WTC11 (cell line): ENCODE measurements around the gene ATP11A. TPM values are rescaled to one million over a fixed set of nuclear protein-coding genes. Genes with fewer than 3 reads are reported as not detected.
A peak's percentile ranks its signal among the peaks of the same experiment; 100 is the strongest.

Experiments
- ATAC-seq: fragments of 200-7000 bp; cut with Tn5 transposase; 2 replicates; pipeline ENCODE4 v1.10.0; 2021; ENCODE audit warnings: mild to moderate bottlenecking, moderate library complexity
- Bru-seq: library from RNA; stranded (reverse); fragments of 400-500 nt; gene quantifications from one replicate; lab custom pipeline; 2021; lab: Mats Ljungman, UMichigan
- CTCF ChIA-PET: fragments of 300-600 bp; sonication (Branson Sonifier 250); formaldehyde crosslinking; loops from one replicate; lab custom pipeline; 2021; ENCODE audit warnings: antibody characterized with exemption; lab: Charles Lee
- POLR2A ChIA-PET: fragments of 350-600 bp; sonication (Branson Sonifier 250); formaldehyde crosslinking; loops from one replicate; lab custom pipeline; 2021; ENCODE audit warnings: antibody characterized with exemption; lab: Charles Lee
- DNase-seq: peaks from one replicate; pipeline ENCODE4 v3.0.0; 2021; ENCODE audit warnings: low spot score
- H3K27ac Mint-ChIP-seq: 2 replicates; pipeline ENCODE4 v1.8.0; 2021; ENCODE audit warnings: mixed read lengths
- H3K27me3 Mint-ChIP-seq: 2 replicates; pipeline ENCODE4 v1.8.0; 2021; ENCODE audit warnings: low read depth, mild to moderate bottlenecking, moderate library complexity, mixed read lengths
- H3K36me3 Mint-ChIP-seq: 2 replicates; pipeline ENCODE4 v1.8.0; 2021; ENCODE audit warnings: mixed read lengths
- H3K4me1 Mint-ChIP-seq: 2 replicates; pipeline ENCODE4 v1.8.0; 2022; ENCODE audit warnings: mixed read lengths
- H3K4me3 Mint-ChIP-seq: 2 replicates; pipeline ENCODE4 v1.8.0; 2021; ENCODE audit warnings: mild to moderate bottlenecking, moderate library complexity, mixed read lengths
- H3K9me3 Mint-ChIP-seq: 2 replicates; pipeline ENCODE4 v1.8.0; 2021; ENCODE audit warnings: mixed read lengths
- ATF6 ChIP-seq: sonication (generic); formaldehyde crosslinking; IDR thresholded peaks from 2 replicates; pipeline ENCODE4 v1.8.1; 2023; ENCODE audit warnings: mild to moderate bottlenecking, missing genetic modification reagents
- CREM ChIP-seq: sonication (generic); formaldehyde crosslinking; IDR thresholded peaks from 2 replicates; pipeline ENCODE4 v1.8.1; 2022; ENCODE audit warnings: mild to moderate bottlenecking, missing genetic modification reagents, moderate library complexity
- ETV6 ChIP-seq: sonication (generic); formaldehyde crosslinking; IDR thresholded peaks from 2 replicates; pipeline ENCODE4 v1.8.1; 2022; ENCODE audit warnings: mild to moderate bottlenecking, missing genetic modification reagents
- GABPB1 ChIP-seq: sonication (generic); formaldehyde crosslinking; IDR thresholded peaks from 2 replicates; pipeline ENCODE4 v1.8.1; 2023; ENCODE audit warnings: mild to moderate bottlenecking, missing genetic modification reagents
- GRHL2 ChIP-seq: fragments of 250-450 bp; sonication (Bioruptor Pico); IDR thresholded peaks from 2 replicates; pipeline ENCODE4 v1.8.0; 2022; ENCODE audit warnings: mild to moderate bottlenecking, moderate library complexity; ENCODE audit not compliant: insufficient replicate concordance, severe bottlenecking
- GTF2I ChIP-seq: fragments of 250-450 bp; sonication (Bioruptor Pico); conservative IDR thresholded peaks from 2 replicates; pipeline ENCODE4 v1.4.0; 2021; ENCODE audit warnings: mild to moderate bottlenecking
- JAZF1 ChIP-seq: fragments of 250-450 bp; sonication (Bioruptor Pico); IDR thresholded peaks from 2 replicates; pipeline ENCODE4 v1.9.0; 2021; ENCODE audit warnings: moderate library complexity, mild to moderate bottlenecking, inconsistent platforms
- JUN ChIP-seq: sonication (generic); formaldehyde crosslinking; IDR thresholded peaks from 2 replicates; pipeline ENCODE4 v1.8.0; 2023; ENCODE audit warnings: mild to moderate bottlenecking, missing genetic modification reagents
- KAT7 ChIP-seq: sonication (generic); formaldehyde crosslinking; IDR thresholded peaks from 2 replicates; pipeline ENCODE4 v1.8.1; 2023; ENCODE audit warnings: missing genetic modification reagents, mild to moderate bottlenecking, borderline replicate concordance
- MLX ChIP-seq: sonication (generic); formaldehyde crosslinking; IDR thresholded peaks from 2 replicates; pipeline ENCODE4 v1.8.1; 2023; ENCODE audit warnings: mild to moderate bottlenecking, missing genetic modification reagents, moderate library complexity
- NFATC4 ChIP-seq: fragments of 250-450 bp; sonication (Bioruptor Pico); IDR thresholded peaks from 2 replicates; pipeline ENCODE4 v1.9.0; 2021; ENCODE audit warnings: mild to moderate bottlenecking
- NR1H2 ChIP-seq: sonication (generic); formaldehyde crosslinking; IDR thresholded peaks from 2 replicates; pipeline ENCODE4 v1.9.0; 2021; ENCODE audit warnings: mild to moderate bottlenecking, moderate library complexity, missing genetic modification reagents
- NR2C2 ChIP-seq: sonication (generic); formaldehyde crosslinking; IDR thresholded peaks from 2 replicates; pipeline ENCODE4 v1.8.0; 2022; ENCODE audit warnings: mild to moderate bottlenecking, missing genetic modification reagents
- NR3C1 ChIP-seq: sonication (generic); formaldehyde crosslinking; conservative IDR thresholded peaks from 2 replicates; pipeline ENCODE4 v1.8.1; 2023; ENCODE audit warnings: low read depth, mild to moderate bottlenecking, missing genetic modification reagents
- RORB ChIP-seq: fragments of 250-450 bp; sonication (Bioruptor Pico); IDR thresholded peaks from 2 replicates; pipeline ENCODE4 v1.9.0; 2021; ENCODE audit warnings: mild to moderate bottlenecking
- TCF7 ChIP-seq: sonication (generic); formaldehyde crosslinking; IDR thresholded peaks from 2 replicates; pipeline ENCODE4 v1.8.0; 2022; ENCODE audit warnings: mild to moderate bottlenecking, low read depth, missing genetic modification reagents, moderate library complexity
- TP53 ChIP-seq: sonication (generic); formaldehyde crosslinking; IDR thresholded peaks from 2 replicates; pipeline ENCODE4 v1.8.1; 2023; ENCODE audit warnings: mild to moderate bottlenecking, missing genetic modification reagents
- ZBTB21 ChIP-seq: sonication (generic); formaldehyde crosslinking; IDR thresholded peaks from 2 replicates; pipeline ENCODE4 v1.8.1; 2023; ENCODE audit warnings: mild to moderate bottlenecking, missing genetic modification reagents, borderline replicate concordance
- ZBTB43 ChIP-seq: sonication (generic); formaldehyde crosslinking; IDR thresholded peaks from 2 replicates; pipeline ENCODE4 v1.8.1; 2023; ENCODE audit warnings: mild to moderate bottlenecking, missing genetic modification reagents
- ZNF138 ChIP-seq: sonication (generic); formaldehyde crosslinking; conservative IDR thresholded peaks from 2 replicates; pipeline ENCODE4 v1.8.1; 2022; ENCODE audit warnings: mild to moderate bottlenecking, moderate library complexity, missing genetic modification reagents
- ZNF416 ChIP-seq: fragments of 250-450 bp; sonication (Bioruptor Pico); IDR thresholded peaks from 2 replicates; pipeline ENCODE4 v1.9.0; 2021; ENCODE audit warnings: mild to moderate bottlenecking, inconsistent platforms
- ZNF671 ChIP-seq: fragments of 250-450 bp; sonication (Bioruptor Pico); IDR thresholded peaks from 2 replicates; pipeline ENCODE4 v1.8.0; 2021; ENCODE audit warnings: mild to moderate bottlenecking
- long read RNA-seq, 3 experiments: library from RNA in 1 of 3; library from capped mRNA in 1 of 3; library from polyadenylated mRNA in 1 of 3; unstranded in 2 of 3; stranded (forward) in 1 of 3; transcript quantifications; one replicate each; pipeline ENCODE4 v2.0.0, GENCODE V29; 2021
- total RNA-seq: library from RNA; stranded (reverse); gene quantifications from 3 replicates; pipeline ENCODE4 v1.2.3, GENCODE V29; 2021
- TF ChIP-seq, protein P1 (sequence below): fragments of 250-450 bp; sonication (Bioruptor Pico); IDR thresholded peaks from 2 replicates; pipeline ENCODE4 v1.9.0; 2021; ENCODE audit warnings: moderate library complexity, mild to moderate bottlenecking, inconsistent platforms, borderline replicate concordance
- TF ChIP-seq, protein P2 (sequence below): sonication (generic); formaldehyde crosslinking; IDR thresholded peaks from 2 replicates; pipeline ENCODE4 v1.8.1; 2023; ENCODE audit warnings: mild to moderate bottlenecking, missing genetic modification reagents, moderate library complexity
- TF ChIP-seq, protein P3 (sequence below): sonication (generic); formaldehyde crosslinking; IDR thresholded peaks from 2 replicates; pipeline ENCODE4 v1.8.1; 2023; ENCODE audit warnings: mild to moderate bottlenecking, missing genetic modification reagents, borderline replicate concordance

ATP11A gene
- total RNA-seq (100 to 133 TPM (median 126 TPM) in 3 replicates), Bru-seq, nascent RNA (percentile 80 among the genes with signal in this experiment)
- long read RNA-seq, experiment 1, full-length matches to known transcripts, result 90 of 172 reads
- long read RNA-seq, experiment 1, partial matches to known transcripts, result 31 of 172 reads
- long read RNA-seq, experiment 1, other reads (novel, unspliced or antisense), result 51 of 172 reads
- long read RNA-seq, experiment 2, full-length matches to known transcripts, result 33 of 87 reads
- long read RNA-seq, experiment 2, partial matches to known transcripts, result 4 of 87 reads
- long read RNA-seq, experiment 2, other reads (novel, unspliced or antisense), result 50 of 87 reads
- long read RNA-seq, experiment 3, result 0 reads

- CTCF ChIA-PET, result interaction anchor here (0.6 to 1.3 kb wide), 5 partner anchors 22 to 185 kb away, joined by 3 to 4 read pairs (median 3); no protein-coding TSS in a partner anchor
- Mint-ChIP-seq H3K4me3 (peak within 1 kb of the TSS; percentile 82), H3K27ac (peak within 1 kb of the TSS; percentile 76), H3K36me3 (no peaks in the 10 kb centered on the region), H3K27me3 (no peaks in the 10 kb centered on the region; the same call in none of the 2 replicates), H3K4me1 (peaks cover 52% of the 10 kb centered on the region), H3K9me3 (no peaks in the 10 kb centered on the region)
- ATAC-seq (peak; percentile 81), DNase-seq (peak; percentile 81)
- POLR2A ChIA-PET, result interaction anchor here (0.5 to 1.0 kb wide), 2 partner anchors 16 to 28 kb away, joined by 3 to 5 read pairs; no protein-coding TSS in a partner anchor
- TF ChIP-seq CREM (CRISPR knock-in tag), result no peak
- TF ChIP-seq ZNF416 (CRISPR knock-in tag), result no peak
- no peak for TF ChIP-seq TCF7 (CRISPR knock-in tag)
- TF ChIP-seq, protein P1, sequence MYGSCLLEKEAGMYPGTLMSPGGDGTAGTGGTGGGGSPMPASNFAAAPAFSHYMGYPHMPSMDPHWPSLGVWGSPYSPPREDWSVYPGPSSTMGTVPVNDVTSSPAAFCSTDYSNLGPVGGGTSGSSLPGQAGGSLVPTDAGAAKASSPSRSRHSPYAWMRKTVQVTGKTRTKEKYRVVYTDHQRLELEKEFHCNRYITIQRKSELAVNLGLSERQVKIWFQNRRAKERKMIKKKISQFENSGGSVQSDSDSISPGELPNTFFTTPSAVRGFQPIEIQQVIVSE (CRISPR knock-in tag), result no peak
- TF ChIP-seq ETV6 (CRISPR knock-in tag), result peak; percentile 5; the same call in 1 of the 2 replicates
- TF ChIP-seq, protein P2, sequence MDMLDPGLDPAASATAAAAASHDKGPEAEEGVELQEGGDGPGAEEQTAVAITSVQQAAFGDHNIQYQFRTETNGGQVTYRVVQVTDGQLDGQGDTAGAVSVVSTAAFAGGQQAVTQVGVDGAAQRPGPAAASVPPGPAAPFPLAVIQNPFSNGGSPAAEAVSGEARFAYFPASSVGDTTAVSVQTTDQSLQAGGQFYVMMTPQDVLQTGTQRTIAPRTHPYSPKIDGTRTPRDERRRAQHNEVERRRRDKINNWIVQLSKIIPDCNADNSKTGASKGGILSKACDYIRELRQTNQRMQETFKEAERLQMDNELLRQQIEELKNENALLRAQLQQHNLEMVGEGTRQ (CRISPR knock-in tag), result peak; percentile 17; the same call in 1 of the 2 replicates
- TF ChIP-seq ATF6, result no peak
- TF ChIP-seq GTF2I, result no peak
- TF ChIP-seq, protein P3, sequence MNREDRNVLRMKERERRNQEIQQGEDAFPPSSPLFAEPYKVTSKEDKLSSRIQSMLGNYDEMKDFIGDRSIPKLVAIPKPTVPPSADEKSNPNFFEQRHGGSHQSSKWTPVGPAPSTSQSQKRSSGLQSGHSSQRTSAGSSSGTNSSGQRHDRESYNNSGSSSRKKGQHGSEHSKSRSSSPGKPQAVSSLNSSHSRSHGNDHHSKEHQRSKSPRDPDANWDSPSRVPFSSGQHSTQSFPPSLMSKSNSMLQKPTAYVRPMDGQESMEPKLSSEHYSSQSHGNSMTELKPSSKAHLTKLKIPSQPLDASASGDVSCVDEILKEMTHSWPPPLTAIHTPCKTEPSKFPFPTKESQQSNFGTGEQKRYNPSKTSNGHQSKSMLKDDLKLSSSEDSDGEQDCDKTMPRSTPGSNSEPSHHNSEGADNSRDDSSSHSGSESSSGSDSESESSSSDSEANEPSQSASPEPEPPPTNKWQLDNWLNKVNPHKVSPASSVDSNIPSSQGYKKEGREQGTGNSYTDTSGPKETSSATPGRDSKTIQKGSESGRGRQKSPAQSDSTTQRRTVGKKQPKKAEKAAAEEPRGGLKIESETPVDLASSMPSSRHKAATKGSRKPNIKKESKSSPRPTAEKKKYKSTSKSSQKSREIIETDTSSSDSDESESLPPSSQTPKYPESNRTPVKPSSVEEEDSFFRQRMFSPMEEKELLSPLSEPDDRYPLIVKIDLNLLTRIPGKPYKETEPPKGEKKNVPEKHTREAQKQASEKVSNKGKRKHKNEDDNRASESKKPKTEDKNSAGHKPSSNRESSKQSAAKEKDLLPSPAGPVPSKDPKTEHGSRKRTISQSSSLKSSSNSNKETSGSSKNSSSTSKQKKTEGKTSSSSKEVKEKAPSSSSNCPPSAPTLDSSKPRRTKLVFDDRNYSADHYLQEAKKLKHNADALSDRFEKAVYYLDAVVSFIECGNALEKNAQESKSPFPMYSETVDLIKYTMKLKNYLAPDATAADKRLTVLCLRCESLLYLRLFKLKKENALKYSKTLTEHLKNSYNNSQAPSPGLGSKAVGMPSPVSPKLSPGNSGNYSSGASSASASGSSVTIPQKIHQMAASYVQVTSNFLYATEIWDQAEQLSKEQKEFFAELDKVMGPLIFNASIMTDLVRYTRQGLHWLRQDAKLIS (CRISPR knock-in tag), result no peak
- TF ChIP-seq ZBTB21 (CRISPR knock-in tag), result 0 out of 2 replicates have a peak, but pooled peaks have one; percentile 35
- no peak for TF ChIP-seq MLX (CRISPR knock-in tag)
- TF ChIP-seq GABPB1 (CRISPR knock-in tag), result peak; percentile 1; the same call in 1 of the 2 replicates
- no peak for TF ChIP-seq NFATC4
- no peak for TF ChIP-seq ZBTB43 (CRISPR knock-in tag)
- no peak for TF ChIP-seq TP53 (CRISPR knock-in tag)
- no peak for TF ChIP-seq KAT7 (CRISPR knock-in tag)
- TF ChIP-seq RORB (CRISPR knock-in tag), result no peak
- TF ChIP-seq NR1H2, result no peak
- TF ChIP-seq GRHL2 (CRISPR knock-in tag), result no peak
- TF ChIP-seq NR2C2 (CRISPR knock-in tag), result peak; percentile 85
- TF ChIP-seq ZNF138 (CRISPR knock-in tag), result 0 out of 2 replicates have a peak, but pooled peaks have one; percentile 18
- 0 out of 2 replicates have a peak, but pooled peaks have one; percentile 57 for TF ChIP-seq NR3C1 (CRISPR knock-in tag)
- TF ChIP-seq JAZF1 (CRISPR knock-in tag), result no peak
- no peak for TF ChIP-seq ZNF671 (CRISPR knock-in tag)
- no peak for TF ChIP-seq JUN (CRISPR knock-in tag)
Measured at GRCh38 chr13:112689303-112690245, at the start of gene ATP11A. ATP11A (plus strand) TSS chr13:112690038; CDS start chr13:112690417, 379 bp downstream.
